IMR-90 (cell line): ENCODE results near the gene CDH23.

Source experiments
- BHLHE40 ChIP-seq: fragments of 150-350 bp; IDR thresholded peaks from 2 replicates; pipeline ENCODE4 v1.6.1; 2016; ENCODE audit warnings: mild to moderate bottlenecking, low read depth, low read length
- CHD1 ChIP-seq: IDR thresholded peaks from 2 replicates; pipeline ENCODE4 v1.6.1; 2012; ENCODE audit warnings: low read depth, low read length, improper control_type of control experiment
- MAZ ChIP-seq: IDR thresholded peaks from 2 replicates; pipeline ENCODE4 v1.6.1; 2012; ENCODE audit warnings: low read depth, mild to moderate bottlenecking, low read length, improper control_type of control experiment, moderate library complexity, borderline replicate concordance
- MXI1 ChIP-seq: IDR thresholded peaks from 2 replicates; pipeline ENCODE4 v1.6.1; 2012; ENCODE audit warnings: low read depth, mild to moderate bottlenecking, low read length, moderate library complexity, borderline replicate concordance
- POLR2A ChIP-seq: IDR thresholded peaks from 2 replicates; pipeline ENCODE4 v1.6.1; 2012; ENCODE audit warnings: mild to moderate bottlenecking, low read depth, low read length
- RCOR1 ChIP-seq: IDR thresholded peaks from 2 replicates; pipeline ENCODE4 v1.6.1; 2012; ENCODE audit warnings: mild to moderate bottlenecking, low read length, improper control_type of control experiment; ENCODE audit not compliant: insufficient replicate concordance
- TF ChIP-seq, protein P1 (sequence below): conservative IDR thresholded peaks from 2 replicates; pipeline ENCODE4 v1.5.1; 2012; ENCODE audit warnings: mild to moderate bottlenecking, low read depth, low read length, improper control_type of control experiment

DNA sequence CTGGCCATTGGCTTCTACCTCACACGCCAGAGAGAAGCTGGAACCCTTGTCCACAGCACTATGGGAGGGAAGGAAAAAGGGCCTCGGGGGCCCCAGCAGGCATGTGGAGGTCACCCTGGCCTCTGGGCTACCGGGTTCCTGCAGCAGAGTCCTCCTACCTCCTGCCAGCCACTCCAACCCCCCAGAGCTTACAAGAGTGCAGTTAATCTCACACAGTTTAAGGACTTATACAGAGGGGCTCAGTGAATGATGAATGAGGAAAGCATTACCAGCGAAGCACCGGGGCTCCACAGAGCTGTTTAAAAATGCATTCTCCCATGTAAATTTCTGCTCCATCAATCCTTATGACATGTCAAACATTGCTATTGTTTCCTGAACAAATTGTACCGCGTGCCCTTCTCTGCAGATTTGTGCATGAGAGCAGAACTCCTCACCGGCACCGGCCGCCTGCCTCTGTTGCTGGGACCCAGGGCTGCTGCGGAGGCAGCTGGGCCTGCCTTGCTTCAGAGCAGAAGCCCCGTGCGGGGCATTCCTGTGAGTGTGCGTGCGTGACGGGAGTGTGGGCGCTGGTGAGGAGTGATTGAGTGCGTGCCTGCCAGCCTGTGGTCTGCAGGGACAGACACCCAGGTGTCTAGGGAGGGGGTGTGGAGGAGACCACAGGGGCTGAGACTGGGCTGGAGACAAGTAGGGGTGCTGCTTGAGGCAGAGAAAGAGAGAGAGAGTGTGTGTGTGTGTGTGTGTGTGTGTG, 270.1 kb downstream of the CDH23 start:
- TF ChIP-seq POLR2A (no peak), MAZ (no peak), MXI1 (no peak), RCOR1 (no peak), BHLHE40 (no peak), CHD1 (no peak)
- TF ChIP-seq, protein P1, sequence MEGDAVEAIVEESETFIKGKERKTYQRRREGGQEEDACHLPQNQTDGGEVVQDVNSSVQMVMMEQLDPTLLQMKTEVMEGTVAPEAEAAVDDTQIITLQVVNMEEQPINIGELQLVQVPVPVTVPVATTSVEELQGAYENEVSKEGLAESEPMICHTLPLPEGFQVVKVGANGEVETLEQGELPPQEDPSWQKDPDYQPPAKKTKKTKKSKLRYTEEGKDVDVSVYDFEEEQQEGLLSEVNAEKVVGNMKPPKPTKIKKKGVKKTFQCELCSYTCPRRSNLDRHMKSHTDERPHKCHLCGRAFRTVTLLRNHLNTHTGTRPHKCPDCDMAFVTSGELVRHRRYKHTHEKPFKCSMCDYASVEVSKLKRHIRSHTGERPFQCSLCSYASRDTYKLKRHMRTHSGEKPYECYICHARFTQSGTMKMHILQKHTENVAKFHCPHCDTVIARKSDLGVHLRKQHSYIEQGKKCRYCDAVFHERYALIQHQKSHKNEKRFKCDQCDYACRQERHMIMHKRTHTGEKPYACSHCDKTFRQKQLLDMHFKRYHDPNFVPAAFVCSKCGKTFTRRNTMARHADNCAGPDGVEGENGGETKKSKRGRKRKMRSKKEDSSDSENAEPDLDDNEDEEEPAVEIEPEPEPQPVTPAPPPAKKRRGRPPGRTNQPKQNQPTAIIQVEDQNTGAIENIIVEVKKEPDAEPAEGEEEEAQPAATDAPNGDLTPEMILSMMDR = no peak
